ENCODE data around the gene TMEM242.
"Not testable (repeated sequence)": the region's sequence is repeated elsewhere in the genome, so short reads cannot be mapped to it uniquely, and the experiment has no call there.

TMEM242 gene

GRCh38 chr6:157323255-157323965 is at the start of gene TMEM242:
Gene TMEM242, minus strand, starts transcription at chr6:157323519. Its CDS starts 20 bp downstream, at chr6:157323499.
- peak; percentile 97 for DNase-seq

- no peak for DNase-seq
Measured at GRCh38 chr6:157372501-157373280, 49.4 kb upstream of the TMEM242 start.

GRCh38 chr6:157370755-157371154 is 47.4 kb upstream of the TMEM242 start:
- DNase-seq: no peak

- DNase-seq: no peak
Measured at GRCh38 chr6:157368359-157369049, 45.2 kb upstream of the TMEM242 start.

- DNase-seq: no peak
Measured at GRCh38 chr6:157366648-157367047, 43.3 kb upstream of the TMEM242 start.

- no peak for DNase-seq
Measured at GRCh38 chr6:157364705-157365104, 41.4 kb upstream of the TMEM242 start.

- no peak for DNase-seq
Measured at GRCh38 chr6:157361886-157362285, 38.6 kb upstream of the TMEM242 start.

GRCh38 chr6:157358287-157358686 is 35.0 kb upstream of the TMEM242 start:
- DNase-seq: no peak

- DNase-seq: no peak
Measured at GRCh38 chr6:157346373-157346772, 23.1 kb upstream of the TMEM242 start.

- DNase-seq: no peak
Measured at GRCh38 chr6:157343732-157344131, 20.4 kb upstream of the TMEM242 start.

- no peak for DNase-seq
Measured at GRCh38 chr6:157339432-157339831, 16.1 kb upstream of the TMEM242 start.

GRCh38 chr6:157337751-157338150 is 14.4 kb upstream of the TMEM242 start:
- no peak for DNase-seq

GRCh38 chr6:157337276-157337675 is 14.0 kb upstream of the TMEM242 start:
- not testable (repeated sequence) for DNase-seq

- no peak for DNase-seq
Measured at GRCh38 chr6:157335829-157336228, 12.5 kb upstream of the TMEM242 start.

- DNase-seq: no peak
Measured at GRCh38 chr6:157333956-157334355, 10.6 kb upstream of the TMEM242 start.

- no peak for DNase-seq
Measured at GRCh38 chr6:157333537-157333936, 10.2 kb upstream of the TMEM242 start.

- no peak for DNase-seq
Measured at GRCh38 chr6:157332813-157333212, 9.5 kb upstream of the TMEM242 start.

- DNase-seq: no peak
Measured at GRCh38 chr6:157330831-157331230, 7.5 kb upstream of the TMEM242 start.

- no peak for DNase-seq
Measured at GRCh38 chr6:157329829-157330228, 6.5 kb upstream of the TMEM242 start.

- DNase-seq: no peak
Measured at GRCh38 chr6:157328108-157328692, 4.9 kb upstream of the TMEM242 start.

GRCh38 chr6:157326979-157327378 is 3.7 kb upstream of the TMEM242 start:
- DNase-seq: no peak

- no peak for DNase-seq
Measured at GRCh38 chr6:157325069-157325805, 1.9 kb upstream of the TMEM242 start.

GRCh38 chr6:157323966-157324300 is 614 bp upstream of the TMEM242 start:
- peak; percentile 73 for DNase-seq
